Fibroblast of the aortic adventitia (primary cell): ENCODE data around the gene NCS1. TPM values are rescaled to one million over a fixed set of nuclear protein-coding genes. Genes with fewer than 3 reads are reported as not detected.

ENCODE experiments used
- DNase-seq: peaks from one replicate; pipeline ENCODE4 v3.0.0-alpha.2; 2010; ENCODE audit warnings: low read depth
- H3K4me3 ChIP-seq: 2 replicates; pipeline ENCODE4 v1.5.1; 2011; ENCODE audit warnings: low read depth, mild to moderate bottlenecking, control low read depth, low read length, moderate library complexity
- CTCF ChIP-seq: IDR thresholded peaks from 2 replicates; pipeline ENCODE4 v1.5.1; 2011; ENCODE audit warnings: mild to moderate bottlenecking, low read length, control low read depth, inconsistent platforms; ENCODE audit not compliant: insufficient read depth
- total RNA-seq: library from RNA; depleted of rRNA; stranded (reverse); fragments of >200 nt; gene quantifications from 2 replicates; pipeline ENCODE4 v1.2.3, GENCODE V29; 2012; ENCODE audit warnings: low replicate concordance

Gene NCS1
- total RNA-seq, 1 donor, result 39.2 TPM

- H3K4me3 ChIP-seq, result no peak overlapping the region
- no peak for TF ChIP-seq CTCF
These were observed 29.8 kb downstream of the NCS1 start for GRCh38 chr9:130201974-130202373.

GRCh38 chr9:130204341-130204740 lies 32.1 kb downstream of the NCS1 start:
- no peak for TF ChIP-seq CTCF
- DNase-seq, result no peak
- H3K4me3 ChIP-seq, result no peak overlapping the region

More at GRCh38 chr9:130201974-130202373, 29.8 kb downstream of the NCS1 start:
- DNase-seq, result no peak

GRCh38 chr9:130204959-130205358 lies 32.8 kb downstream of the NCS1 start:
- no peak for DNase-seq
- no peak overlapping the region for H3K4me3 ChIP-seq
- no peak for TF ChIP-seq CTCF

- no peak overlapping the region for H3K4me3 ChIP-seq
- TF ChIP-seq CTCF, result no peak
- no peak for DNase-seq
These were observed 33.7 kb downstream of the NCS1 start for GRCh38 chr9:130205912-130206311.

GRCh38 chr9:130206579-130206978 lies 34.4 kb downstream of the NCS1 start:
- no peak for DNase-seq
- no peak overlapping the region for H3K4me3 ChIP-seq
- no peak for TF ChIP-seq CTCF

- TF ChIP-seq CTCF, result no peak
- no peak for DNase-seq
- no peak overlapping the region for H3K4me3 ChIP-seq
These were observed 35.2 kb downstream of the NCS1 start for GRCh38 chr9:130207241-130207992.
